ENCODE measurements around the gene CAMTA1. TPM values are rescaled to one million over a fixed set of nuclear protein-coding genes. Genes with fewer than 3 reads are reported as not detected.

Gene CAMTA1
- total RNA-seq, 5 donors from 2014 or later (not counting 1 experiment from before 2014, with no cell fraction given), result 29.7 to 37.4 (median 34.6) TPM

DNA sequence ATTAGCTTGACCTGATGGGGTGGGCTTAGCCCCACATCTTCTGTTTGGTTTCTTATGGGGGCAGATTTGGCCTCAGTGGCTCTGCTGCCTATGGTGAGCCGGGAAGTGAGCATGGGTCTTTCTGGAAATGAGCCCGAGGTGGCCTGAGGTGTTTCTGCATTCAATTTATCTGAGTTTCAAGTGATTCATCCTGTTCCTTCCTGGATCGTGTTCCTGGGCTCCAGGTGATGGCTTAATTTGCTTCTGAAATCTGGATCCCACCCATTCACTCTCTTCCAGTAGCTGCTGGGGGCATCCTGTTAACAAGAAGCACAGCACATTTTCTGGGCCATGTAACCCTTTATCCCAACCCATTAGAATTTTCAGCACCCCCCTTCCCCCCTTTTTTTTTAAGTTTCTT, 324.6 kb downstream of the CAMTA1 start:
- H3K36me3 ChIP-seq (ENCODE audit: control insufficient read depth in 2 of 2, extremely low read depth in 1 of 2, insufficient read depth in 1 of 2, low read length in 1 of 2), result no peaks in the 10 kb centered on the region
- DNase-seq, result no peak
- no peak overlapping the region for H3K27ac ChIP-seq (ENCODE audit: low read length)
- H3K4me1 ChIP-seq (ENCODE audit: control insufficient read depth in 1 of 2, extremely low read depth in 1 of 2, insufficient read depth in 2 of 2, low read length in 2 of 2), result no peaks in the 10 kb centered on the region
- POLR2A ChIA-PET, result no interaction called here
- no peak overlapping the region for H3K27ac Mint-ChIP-seq
- H3K36me3 Mint-ChIP-seq, result no peaks in the 10 kb centered on the region
- H3K9me3 ChIP-seq, result no peaks in the 10 kb centered on the region
- CTCF ChIA-PET, result interaction anchor here in 1 of 2 donors (0.6 kb wide), 1 partner anchor 45 kb away, joined by 3 read pairs; no protein-coding TSS in a partner anchor
- H3K9me3 Mint-ChIP-seq, result peaks cover 0 to 3% (median 0%) of the 10 kb centered on the region in 3 donors
- H3K4me3 ChIP-seq (ENCODE audit: control insufficient read depth in 1 of 2, extremely low read depth in 1 of 2, low read length in 1 of 2), result no peak overlapping the region
- H3K4me3 Mint-ChIP-seq, result no peak overlapping the region
- peaks cover 0 to 29% of the 10 kb centered on the region in 2 experiments for H3K27me3 ChIP-seq (replicated peaks in 1 of 2; ENCODE audit: control insufficient read depth in 2 of 2, extremely low read depth in 1 of 2, insufficient read depth in 2 of 2, low read length in 1 of 2)
- H3K27me3 Mint-ChIP-seq, result peaks cover 8 to 21% of the 10 kb centered on the region in 2 donors
- WGBS (ENCODE audit: insufficient coverage), result 44% methylated on average over 2 of the region's 3 CpGs
- ATAC-seq (replicated peaks in 1 of 4), result no peak
- H3K4me1 Mint-ChIP-seq, result no peaks in the 10 kb centered on the region

DNA sequence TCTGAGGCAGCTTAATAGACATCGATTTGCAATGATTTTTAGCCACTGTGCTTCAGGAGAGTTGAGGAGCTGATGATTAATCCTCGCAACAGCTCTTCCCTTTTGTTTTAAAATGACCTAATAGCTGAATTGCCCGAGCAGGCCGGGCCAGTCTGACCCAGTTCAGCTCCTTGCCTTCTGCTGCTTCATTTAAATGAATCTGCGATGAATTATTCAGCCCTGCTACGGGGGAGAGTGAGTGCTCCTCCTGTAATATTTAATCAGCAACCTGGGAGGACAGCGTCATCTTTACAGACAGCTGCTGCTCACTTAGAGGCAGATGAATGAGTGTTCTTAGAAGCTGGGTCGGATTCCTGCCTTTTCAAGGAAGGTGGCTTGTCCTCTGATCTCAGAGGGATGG, 325.1 kb downstream of the CAMTA1 start:
- Histone ChIP-seq H3K27me3 (replicated peaks in 1 of 2; ENCODE audit: control insufficient read depth in 2 of 2, extremely low read depth in 1 of 2, insufficient read depth in 2 of 2, low read length in 1 of 2) (peaks cover 0 to 29% of the 10 kb centered on the region in 2 experiments), H3K4me1 (ENCODE audit: control insufficient read depth in 1 of 2, extremely low read depth in 1 of 2, insufficient read depth in 2 of 2, low read length in 2 of 2) (no peaks in the 10 kb centered on the region), H3K9me3 (no peaks in the 10 kb centered on the region), H3K4me3 (ENCODE audit: control insufficient read depth in 1 of 2, extremely low read depth in 1 of 2, low read length in 1 of 2) (no peak overlapping the region), H3K27ac (ENCODE audit: low read length) (no peak overlapping the region), H3K36me3 (ENCODE audit: control insufficient read depth in 2 of 2, extremely low read depth in 1 of 2, insufficient read depth in 1 of 2, low read length in 1 of 2) (no peaks in the 10 kb centered on the region)
- ATAC-seq (replicated peaks in 1 of 4), result no peak
- no peak overlapping the region for H3K4me3 Mint-ChIP-seq
- ChIA-PET CTCF (no interaction called here), POLR2A (no interaction called here)
- H3K27me3 Mint-ChIP-seq, result peaks cover 8 to 21% of the 10 kb centered on the region in 2 donors
- WGBS (ENCODE audit: insufficient coverage), result 74% methylated on average over 6 of the region's 8 CpGs
- peaks cover 0 to 3% (median 0%) of the 10 kb centered on the region in 3 donors for H3K9me3 Mint-ChIP-seq
- no peak overlapping the region for H3K27ac Mint-ChIP-seq
- no peaks in the 10 kb centered on the region for H3K4me1 Mint-ChIP-seq
- H3K36me3 Mint-ChIP-seq, result no peaks in the 10 kb centered on the region
- no peak for DNase-seq

DNA sequence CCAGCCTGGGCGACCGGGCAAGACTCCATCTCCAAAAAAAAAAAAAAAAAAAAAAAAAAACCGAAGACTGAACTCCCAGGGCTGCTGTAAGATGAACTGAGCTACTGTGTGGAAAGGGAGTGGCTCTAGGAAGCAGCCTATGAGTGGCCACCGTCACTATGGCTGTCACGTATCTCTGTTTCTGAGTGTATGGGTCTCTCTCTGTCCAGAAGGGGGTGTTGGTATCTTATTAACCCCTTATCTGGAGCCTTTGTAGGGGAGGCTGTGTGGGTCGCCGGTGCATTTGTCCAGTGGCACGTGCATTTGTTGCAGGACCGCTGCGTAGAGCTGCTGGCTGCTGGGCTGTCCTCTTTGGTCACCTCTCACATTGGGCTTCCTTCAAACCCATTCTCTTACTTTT, 326.6 kb downstream of the CAMTA1 start:
- H3K9me3 ChIP-seq, result no peaks in the 10 kb centered on the region
- H3K27ac Mint-ChIP-seq, result no peak overlapping the region
- peaks cover 8 to 21% of the 10 kb centered on the region in 2 donors for H3K27me3 Mint-ChIP-seq
- H3K4me1 ChIP-seq (ENCODE audit: control insufficient read depth in 1 of 2, extremely low read depth in 1 of 2, insufficient read depth in 2 of 2, low read length in 2 of 2), result no peaks in the 10 kb centered on the region
- no peak for ATAC-seq (replicated peaks in 1 of 4)
- peaks cover 0 to 10% (median 6%) of the 10 kb centered on the region in 3 donors for H3K9me3 Mint-ChIP-seq
- DNase-seq, result no peak
- no peaks in the 10 kb centered on the region for H3K4me1 Mint-ChIP-seq
- whole genome bisulfite sequencing (ENCODE audit: insufficient coverage), result no CpG with 5 or more reads among the region's 10 CpGs
- no peak overlapping the region for H3K27ac ChIP-seq (ENCODE audit: low read length)
- H3K27me3 ChIP-seq (replicated peaks in 1 of 2; ENCODE audit: control insufficient read depth in 2 of 2, extremely low read depth in 1 of 2, insufficient read depth in 2 of 2, low read length in 1 of 2), result peaks cover 2 to 29% of the 10 kb centered on the region in 2 experiments
- H3K36me3 Mint-ChIP-seq, result peaks cover 5% of the 10 kb centered on the region
- H3K4me3 Mint-ChIP-seq, result no peak overlapping the region
- no peaks in the 10 kb centered on the region for H3K36me3 ChIP-seq (ENCODE audit: control insufficient read depth in 2 of 2, extremely low read depth in 1 of 2, insufficient read depth in 1 of 2, low read length in 1 of 2)
- POLR2A ChIA-PET, result no interaction called here
- H3K4me3 ChIP-seq (ENCODE audit: control insufficient read depth in 1 of 2, extremely low read depth in 1 of 2, low read length in 1 of 2), result no peak overlapping the region
- CTCF ChIA-PET, result interaction anchor here (0.6 kb wide), 2 partner anchors 11 to 1227 kb away, joined by 3 to 4 read pairs; no protein-coding TSS in a partner anchor

- DNase-seq (no peak), ATAC-seq (replicated peaks in 1 of 4) (no peak)
- Histone ChIP-seq H3K9me3 (no peaks in the 10 kb centered on the region), H3K4me3 (ENCODE audit: control insufficient read depth in 1 of 2, extremely low read depth in 1 of 2, low read length in 1 of 2) (no peak overlapping the region), H3K27ac (ENCODE audit: low read length) (no peak overlapping the region), H3K4me1 (ENCODE audit: control insufficient read depth in 1 of 2, extremely low read depth in 1 of 2, insufficient read depth in 2 of 2, low read length in 2 of 2) (no peaks in the 10 kb centered on the region), H3K36me3 (ENCODE audit: control insufficient read depth in 2 of 2, extremely low read depth in 1 of 2, insufficient read depth in 1 of 2, low read length in 1 of 2) (no peaks in the 10 kb centered on the region), H3K27me3 (replicated peaks in 1 of 2; ENCODE audit: control insufficient read depth in 2 of 2, extremely low read depth in 1 of 2, insufficient read depth in 2 of 2, low read length in 1 of 2) (peaks cover 2 to 26% of the 10 kb centered on the region in 2 experiments)
- Mint-ChIP-seq H3K4me1 (no peaks in the 10 kb centered on the region), H3K27me3 (peaks cover 8 to 16% of the 10 kb centered on the region in 2 donors), H3K9me3 (peaks cover 0 to 10% (median 6%) of the 10 kb centered on the region in 3 donors), H3K27ac (no peak overlapping the region), H3K4me3 (no peak overlapping the region), H3K36me3 (peaks cover 5% of the 10 kb centered on the region)
- ChIA-PET POLR2A (no interaction called here), CTCF (no interaction called here)
- WGBS (ENCODE audit: insufficient coverage), result 85% methylated on average over 7 of the region's 8 CpGs
These were observed 327.9 kb downstream of the CAMTA1 start for GRCh38 chr1:7113136-7113535.

DNA sequence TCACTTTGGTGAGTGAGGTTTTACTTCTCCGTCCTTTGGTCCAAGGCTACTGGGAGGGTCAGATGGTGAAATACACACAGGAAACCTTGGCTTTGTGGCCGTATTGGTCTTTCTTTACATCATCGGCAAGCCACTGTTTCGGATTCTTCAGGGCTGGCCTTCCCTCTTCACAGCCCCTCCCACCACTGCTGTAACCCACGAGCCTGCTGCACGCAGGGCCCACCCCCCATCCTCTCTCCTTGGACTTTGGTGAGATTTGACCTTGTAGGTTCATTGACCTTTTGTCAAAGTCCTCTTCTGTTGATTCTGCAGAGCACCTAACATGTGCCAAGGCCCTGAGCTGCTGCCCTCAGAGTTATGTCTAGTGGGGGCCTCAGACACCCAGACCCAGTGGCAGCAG, 328.6 kb downstream of the CAMTA1 start:
- POLR2A ChIA-PET, result no interaction called here
- H3K27ac Mint-ChIP-seq, result no peak overlapping the region

DNA sequence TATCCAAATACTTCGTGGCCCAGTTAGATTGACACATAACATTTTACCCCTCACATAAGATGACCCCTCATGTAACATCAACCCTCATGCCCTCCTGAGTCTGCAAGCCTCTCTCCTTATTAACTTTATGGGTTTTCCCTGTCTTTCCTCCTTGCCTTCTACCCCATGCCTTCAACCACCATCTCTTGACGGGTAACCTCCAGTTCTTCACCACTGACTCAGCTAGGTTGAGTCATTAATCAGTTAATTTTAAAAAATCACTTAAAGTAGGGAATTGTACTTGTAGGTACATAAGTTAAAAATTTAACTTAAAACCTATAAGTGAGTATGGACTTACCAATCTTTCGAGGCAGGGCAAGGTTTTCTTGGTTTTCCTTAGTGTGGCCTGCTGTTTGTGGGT, 330.7 kb downstream of the CAMTA1 start:
- Mint-ChIP-seq H3K36me3 (peaks cover 5% of the 10 kb centered on the region), H3K27me3 (peaks cover 4 to 12% of the 10 kb centered on the region in 2 donors), H3K4me3 (no peak overlapping the region), H3K4me1 (no peaks in the 10 kb centered on the region), H3K27ac (no peak overlapping the region), H3K9me3 (peaks cover 0 to 10% (median 6%) of the 10 kb centered on the region in 3 donors)
- Histone ChIP-seq H3K36me3 (ENCODE audit: control insufficient read depth in 2 of 2, extremely low read depth in 1 of 2, insufficient read depth in 1 of 2, low read length in 1 of 2) (no peaks in the 10 kb centered on the region), H3K4me3 (ENCODE audit: control insufficient read depth in 1 of 2, extremely low read depth in 1 of 2, low read length in 1 of 2) (no peak overlapping the region), H3K4me1 (ENCODE audit: control insufficient read depth in 1 of 2, extremely low read depth in 1 of 2, insufficient read depth in 2 of 2, low read length in 2 of 2) (no peaks in the 10 kb centered on the region), H3K9me3 (no peaks in the 10 kb centered on the region), H3K27me3 (replicated peaks in 1 of 2; ENCODE audit: control insufficient read depth in 2 of 2, extremely low read depth in 1 of 2, insufficient read depth in 2 of 2, low read length in 1 of 2) (peaks cover 2 to 14% of the 10 kb centered on the region in 2 experiments), H3K27ac (ENCODE audit: low read length) (no peak overlapping the region)
- ChIA-PET POLR2A (no interaction called here), CTCF (no interaction called here)
- DNase-seq, result no peak
- no peak for ATAC-seq (replicated peaks in 1 of 4)
- WGBS (ENCODE audit: insufficient coverage), result 70% methylated on average over 1 of the region's 3 CpGs

More for the DNA sequence above, 328.6 kb downstream of the CAMTA1 start:
- Mint-ChIP-seq H3K4me3 (no peak overlapping the region), H3K9me3 (peaks cover 0 to 10% (median 6%) of the 10 kb centered on the region in 3 donors), H3K4me1 (no peaks in the 10 kb centered on the region), H3K27me3 (peaks cover 8 to 13% of the 10 kb centered on the region in 2 donors), H3K36me3 (peaks cover 5% of the 10 kb centered on the region)
- Histone ChIP-seq H3K36me3 (ENCODE audit: control insufficient read depth in 2 of 2, extremely low read depth in 1 of 2, insufficient read depth in 1 of 2, low read length in 1 of 2) (no peaks in the 10 kb centered on the region), H3K27ac (ENCODE audit: low read length) (no peak overlapping the region), H3K27me3 (replicated peaks in 1 of 2; ENCODE audit: control insufficient read depth in 2 of 2, extremely low read depth in 1 of 2, insufficient read depth in 2 of 2, low read length in 1 of 2) (peaks cover 2 to 26% of the 10 kb centered on the region in 2 experiments), H3K4me3 (ENCODE audit: control insufficient read depth in 1 of 2, extremely low read depth in 1 of 2, low read length in 1 of 2) (no peak overlapping the region), H3K4me1 (ENCODE audit: control insufficient read depth in 1 of 2, extremely low read depth in 1 of 2, insufficient read depth in 2 of 2, low read length in 2 of 2) (no peaks in the 10 kb centered on the region), H3K9me3 (no peaks in the 10 kb centered on the region)
- CTCF ChIA-PET, result no interaction called here
- WGBS (ENCODE audit: insufficient coverage), result 60% methylated on average over 3 of the region's 6 CpGs
- DNase-seq (no peak), ATAC-seq (replicated peaks in 1 of 4) (no peak)

Measured in T-cell (primary cell).